HEK293 (cell line): ENCODE measurements around the gene TXNDC11.
A peak's percentile ranks its signal among the peaks of the same experiment; 100 is the strongest.

Source experiments
- CTCF ChIA-PET: fragments of 350-600 bp; formaldehyde crosslinking; extraction: SDS; loops from one replicate; lab custom pipeline; 2021; ENCODE audit warnings: antibody characterized with exemption; lab: Yijun Ruan, JAX
- POLR2A ChIA-PET: fragments of 300-600 bp; formaldehyde crosslinking; extraction: SDS; loops from one replicate; lab custom pipeline; 2020; ENCODE audit warnings: antibody characterized with exemption, inconsistent platforms; lab: Yijun Ruan, JAX
- H3K27ac ChIP-seq: fragments of 200-500 bp; sonication (Bioruptor generic); 2 replicates; pipeline ENCODE4 v1.5.1; 2014; ENCODE audit warnings: low read depth, low read length, control low read depth, inconsistent platforms; ENCODE audit errors: extremely low read depth
- H3K36me3 ChIP-seq, 2 experiments: fragments of 200-500 bp in 1 of 2; sonication (Bioruptor generic) in 1 of 2; 1 replicate in 1 of 2; 2 replicates in 1 of 2; pipeline ENCODE4 v1.5.1; 2014 to 2017; ENCODE audit warnings: inconsistent platforms in 2 of 2, low read length in 2 of 2; ENCODE audit not compliant: control insufficient read depth in 2 of 2, insufficient read depth in 1 of 2
- H3K4me1 ChIP-seq: fragments of 200-500 bp; sonication (Bioruptor generic); 2 replicates; pipeline ENCODE4 v1.5.1; 2014; ENCODE audit warnings: mild to moderate bottlenecking, low read length, inconsistent platforms; ENCODE audit not compliant: control insufficient read depth, insufficient read depth
- H3K4me3 ChIP-seq: 2 replicates; pipeline ENCODE4 v1.5.1; 2011; ENCODE audit warnings: low read depth, mild to moderate bottlenecking, control low read depth, low read length, moderate library complexity
- H3K9me3 ChIP-seq: fragments of 200-500 bp; sonication (Bioruptor generic); 2 replicates; pipeline ENCODE4 v1.5.1; 2014; ENCODE audit warnings: low read depth, low read length, inconsistent platforms; ENCODE audit not compliant: control insufficient read depth, insufficient read depth
- GLIS2 ChIP-seq: fragments of 450-650 bp; formaldehyde crosslinking; IDR thresholded peaks from 2 replicates; pipeline ENCODE4 v1.5.1; 2016; ENCODE audit warnings: missing biosample characterization, missing genetic modification characterization
- OVOL3 ChIP-seq: fragments of 450-650 bp; formaldehyde crosslinking; IDR thresholded peaks from 2 replicates; pipeline ENCODE4 v1.5.1; 2016; ENCODE audit warnings: missing biosample characterization, missing genetic modification characterization
- ZFP41 ChIP-seq: fragments of 450-650 bp; formaldehyde crosslinking; IDR thresholded peaks from 2 replicates; pipeline ENCODE4 v1.5.1; 2016; ENCODE audit warnings: missing biosample characterization, missing genetic modification characterization, borderline replicate concordance
- ZFP69B ChIP-seq: fragments of 450-650 bp; formaldehyde crosslinking; IDR thresholded peaks from 2 replicates; pipeline ENCODE4 v1.5.1; 2016; ENCODE audit warnings: missing biosample characterization, missing genetic modification characterization
- ZNF121 ChIP-seq: fragments of 450-650 bp; formaldehyde crosslinking; IDR thresholded peaks from 2 replicates; pipeline ENCODE4 v1.5.1; 2016; ENCODE audit warnings: missing biosample characterization, missing genetic modification characterization
- ZNF391 ChIP-seq: fragments of 450-650 bp; formaldehyde crosslinking; IDR thresholded peaks from 2 replicates; pipeline ENCODE4 v1.5.1; 2016; ENCODE audit warnings: low read depth, missing biosample characterization, missing genetic modification characterization, borderline replicate concordance
- ZNF521 ChIP-seq: fragments of 450-650 bp; formaldehyde crosslinking; IDR thresholded peaks from 2 replicates; pipeline ENCODE4 v1.5.1; 2017; ENCODE audit warnings: missing biosample characterization, mild to moderate bottlenecking, missing genetic modification characterization
- TF ChIP-seq, protein P1 (sequence below): fragments of 450-650 bp; formaldehyde crosslinking; IDR thresholded peaks from 2 replicates; pipeline ENCODE4 v1.5.1; 2016; ENCODE audit warnings: missing biosample characterization, missing genetic modification characterization
- TF ChIP-seq, protein P2 (sequence below): fragments of 450-650 bp; formaldehyde crosslinking; IDR thresholded peaks from 2 replicates; pipeline ENCODE4 v1.5.1; 2017; ENCODE audit warnings: missing biosample characterization, missing genetic modification characterization
- TF ChIP-seq, protein P3 (sequence below): fragments of 450-650 bp; formaldehyde crosslinking; IDR thresholded peaks from 2 replicates; pipeline ENCODE4 v1.5.1; 2016; ENCODE audit warnings: missing biosample characterization, missing genetic modification characterization, low read depth
- TF ChIP-seq, protein P4 (sequence below): fragments of 450-650 bp; formaldehyde crosslinking; IDR thresholded peaks from 2 replicates; pipeline ENCODE4 v1.5.1; 2017; ENCODE audit warnings: missing biosample characterization, missing genetic modification characterization
- TF ChIP-seq, protein P5 (sequence below): fragments of 450-650 bp; formaldehyde crosslinking; IDR thresholded peaks from 2 replicates; pipeline ENCODE4 v1.5.1; 2016; ENCODE audit warnings: missing biosample characterization, missing genetic modification characterization, low read depth
- TF ChIP-seq, protein P6 (sequence below): fragments of 450-650 bp; formaldehyde crosslinking; IDR thresholded peaks from 2 replicates; pipeline ENCODE4 v1.5.1; 2016; ENCODE audit warnings: missing biosample characterization, missing genetic modification characterization

Gene TXNDC11

DNA sequence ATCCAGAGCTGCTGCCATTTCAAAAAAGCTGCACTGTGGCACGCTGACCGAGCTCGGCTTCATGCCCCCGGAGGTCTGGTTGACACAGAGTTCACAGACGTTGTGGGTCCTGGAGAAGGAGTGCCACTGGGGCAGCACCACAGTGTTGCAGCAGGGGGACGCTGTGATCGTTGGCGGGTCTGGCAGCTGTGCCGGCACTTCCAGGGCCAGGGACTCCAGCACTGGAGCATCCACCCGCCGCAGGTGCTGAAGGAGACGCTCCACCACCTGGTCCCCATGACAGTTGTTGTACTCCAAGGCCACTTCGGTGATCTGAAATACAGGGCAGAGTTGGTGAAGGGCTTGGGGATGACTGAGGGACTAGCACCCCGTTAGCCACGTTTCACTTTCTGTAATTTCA lies 50.9 kb downstream of the TXNDC11 start (continued):
- TF ChIP-seq ZNF521 (tag by site-specific recombination) (no peak), GLIS2 (no peak)

DNA sequence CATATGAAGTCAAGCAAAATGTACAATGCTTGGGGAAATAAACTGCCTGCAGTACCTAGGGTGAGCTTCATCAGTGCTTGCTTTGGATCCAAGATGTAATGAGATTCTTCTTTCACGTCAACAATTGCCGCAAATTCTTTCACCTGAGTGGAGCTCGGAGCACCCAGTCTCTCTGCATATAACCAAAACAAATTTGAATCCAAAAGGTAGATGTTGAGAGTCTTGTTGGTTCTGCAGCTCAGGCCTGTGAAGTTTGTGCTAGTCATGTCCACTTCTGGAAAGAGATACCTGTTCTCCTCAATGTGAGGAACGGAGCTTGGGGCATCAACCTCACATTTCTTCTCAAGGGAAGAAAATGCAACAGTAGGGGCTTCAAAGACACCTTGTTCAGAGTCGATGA lies 51.4 kb downstream of the TXNDC11 start:
- Histone ChIP-seq H3K27ac (no peak overlapping the region), H3K4me1 (peaks cover 10% of the 10 kb centered on the region), H3K36me3 (peaks cover 21 to 70% of the 10 kb centered on the region in 2 experiments)

DNA sequence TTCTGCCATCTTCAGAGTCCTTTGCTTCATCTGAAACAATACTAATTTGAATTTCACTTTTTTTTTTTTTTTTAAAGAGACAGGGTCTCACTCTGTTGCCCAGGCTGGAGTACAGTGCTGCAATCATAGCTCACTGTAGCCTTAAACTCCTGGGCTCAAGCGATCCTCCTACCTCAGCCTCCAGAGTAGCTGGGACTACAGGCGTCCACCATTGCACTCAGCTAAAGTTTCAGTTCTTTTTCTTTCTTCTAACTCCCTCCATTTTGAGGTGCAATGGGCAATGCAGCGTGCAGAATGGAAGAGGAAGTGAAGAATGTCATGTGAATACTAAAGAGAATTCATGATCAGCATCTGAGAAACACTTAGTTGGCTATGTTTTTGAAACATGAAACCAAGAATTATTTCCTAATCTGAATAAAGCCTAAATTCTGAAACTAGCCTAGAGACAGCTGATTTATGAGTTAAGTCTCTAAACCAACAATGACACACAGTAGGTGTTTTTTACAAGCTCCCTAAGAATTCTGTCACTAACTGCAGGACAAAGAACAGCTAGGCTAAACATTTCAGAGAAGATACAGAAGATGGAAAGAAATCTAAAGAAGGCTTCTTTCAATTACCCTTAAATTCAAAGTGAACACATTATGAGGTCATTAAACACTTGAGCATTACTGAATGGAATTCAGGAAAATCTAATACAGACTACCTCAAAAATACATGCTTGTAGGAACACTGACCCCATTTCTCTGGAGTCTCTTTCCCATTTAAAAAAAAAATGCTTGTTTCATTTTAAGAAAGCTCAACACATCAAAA lies 53.4 kb downstream of the TXNDC11 start:
- H3K4me3 ChIP-seq, result no peak overlapping the region
- H3K9me3 ChIP-seq, result no peaks in the 10 kb centered on the region
- ChIA-PET CTCF (interaction anchor here (0.6 to 2.9 kb wide), 9 partner anchors 9 to 735 kb away, joined by 3 to 15 read pairs (median 4); no protein-coding TSS in a partner anchor), POLR2A (interaction anchor here (1.5 kb wide), 1 partner anchor 9 kb away, joined by 3 read pairs; no protein-coding TSS in a partner anchor)
- H3K36me3 ChIP-seq, result peaks cover 16 to 72% of the 10 kb centered on the region in 2 experiments
- H3K27ac ChIP-seq, result no peak overlapping the region
- H3K4me1 ChIP-seq, result peaks cover 10% of the 10 kb centered on the region
- TF ChIP-seq ZNF121 (tag by site-specific recombination) (peak; percentile 79), ZFP41 (tag by site-specific recombination) (no peak), GLIS2 (no peak)
- TF ChIP-seq, protein P1, sequence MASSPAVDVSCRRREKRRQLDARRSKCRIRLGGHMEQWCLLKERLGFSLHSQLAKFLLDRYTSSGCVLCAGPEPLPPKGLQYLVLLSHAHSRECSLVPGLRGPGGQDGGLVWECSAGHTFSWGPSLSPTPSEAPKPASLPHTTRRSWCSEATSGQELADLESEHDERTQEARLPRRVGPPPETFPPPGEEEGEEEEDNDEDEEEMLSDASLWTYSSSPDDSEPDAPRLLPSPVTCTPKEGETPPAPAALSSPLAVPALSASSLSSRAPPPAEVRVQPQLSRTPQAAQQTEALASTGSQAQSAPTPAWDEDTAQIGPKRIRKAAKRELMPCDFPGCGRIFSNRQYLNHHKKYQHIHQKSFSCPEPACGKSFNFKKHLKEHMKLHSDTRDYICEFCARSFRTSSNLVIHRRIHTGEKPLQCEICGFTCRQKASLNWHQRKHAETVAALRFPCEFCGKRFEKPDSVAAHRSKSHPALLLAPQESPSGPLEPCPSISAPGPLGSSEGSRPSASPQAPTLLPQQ (tag by site-specific recombination), result peak; percentile 60; the same call in 1 of the 2 replicates
- TF ChIP-seq, protein P2, sequence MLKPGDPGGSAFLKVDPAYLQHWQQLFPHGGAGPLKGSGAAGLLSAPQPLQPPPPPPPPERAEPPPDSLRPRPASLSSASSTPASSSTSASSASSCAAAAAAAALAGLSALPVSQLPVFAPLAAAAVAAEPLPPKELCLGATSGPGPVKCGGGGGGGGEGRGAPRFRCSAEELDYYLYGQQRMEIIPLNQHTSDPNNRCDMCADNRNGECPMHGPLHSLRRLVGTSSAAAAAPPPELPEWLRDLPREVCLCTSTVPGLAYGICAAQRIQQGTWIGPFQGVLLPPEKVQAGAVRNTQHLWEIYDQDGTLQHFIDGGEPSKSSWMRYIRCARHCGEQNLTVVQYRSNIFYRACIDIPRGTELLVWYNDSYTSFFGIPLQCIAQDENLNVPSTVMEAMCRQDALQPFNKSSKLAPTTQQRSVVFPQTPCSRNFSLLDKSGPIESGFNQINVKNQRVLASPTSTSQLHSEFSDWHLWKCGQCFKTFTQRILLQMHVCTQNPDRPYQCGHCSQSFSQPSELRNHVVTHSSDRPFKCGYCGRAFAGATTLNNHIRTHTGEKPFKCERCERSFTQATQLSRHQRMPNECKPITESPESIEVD, result 0 out of 2 replicates have a peak, but pooled peaks have one; percentile 48
- TF ChIP-seq, protein P3, sequence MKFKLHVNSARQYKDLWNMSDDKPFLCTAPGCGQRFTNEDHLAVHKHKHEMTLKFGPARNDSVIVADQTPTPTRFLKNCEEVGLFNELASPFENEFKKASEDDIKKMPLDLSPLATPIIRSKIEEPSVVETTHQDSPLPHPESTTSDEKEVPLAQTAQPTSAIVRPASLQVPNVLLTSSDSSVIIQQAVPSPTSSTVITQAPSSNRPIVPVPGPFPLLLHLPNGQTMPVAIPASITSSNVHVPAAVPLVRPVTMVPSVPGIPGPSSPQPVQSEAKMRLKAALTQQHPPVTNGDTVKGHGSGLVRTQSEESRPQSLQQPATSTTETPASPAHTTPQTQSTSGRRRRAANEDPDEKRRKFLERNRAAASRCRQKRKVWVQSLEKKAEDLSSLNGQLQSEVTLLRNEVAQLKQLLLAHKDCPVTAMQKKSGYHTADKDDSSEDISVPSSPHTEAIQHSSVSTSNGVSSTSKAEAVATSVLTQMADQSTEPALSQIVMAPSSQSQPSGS (tag by site-specific recombination), result peak; percentile 71
- TF ChIP-seq, protein P4, sequence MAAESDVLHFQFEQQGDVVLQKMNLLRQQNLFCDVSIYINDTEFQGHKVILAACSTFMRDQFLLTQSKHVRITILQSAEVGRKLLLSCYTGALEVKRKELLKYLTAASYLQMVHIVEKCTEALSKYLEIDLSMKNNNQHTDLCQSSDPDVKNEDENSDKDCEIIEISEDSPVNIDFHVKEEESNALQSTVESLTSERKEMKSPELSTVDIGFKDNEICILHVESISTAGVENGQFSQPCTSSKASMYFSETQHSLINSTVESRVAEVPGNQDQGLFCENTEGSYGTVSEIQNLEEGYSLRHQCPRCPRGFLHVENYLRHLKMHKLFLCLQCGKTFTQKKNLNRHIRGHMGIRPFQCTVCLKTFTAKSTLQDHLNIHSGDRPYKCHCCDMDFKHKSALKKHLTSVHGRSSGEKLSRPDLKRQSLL, result no peak

More for the DNA sequence above, 51.4 kb downstream of the TXNDC11 start:
- POLR2A ChIA-PET, result interaction anchor here (0.7 kb wide), 1 partner anchor 44 kb away, joined by 3 read pairs; no protein-coding TSS in a partner anchor
- CTCF ChIA-PET, result interaction anchor here (0.6 to 0.8 kb wide), 4 partner anchors 46 to 727 kb away, joined by 3 to 5 read pairs (median 4); no protein-coding TSS in a partner anchor
- no peaks in the 10 kb centered on the region for H3K9me3 ChIP-seq
- no peak for TF ChIP-seq OVOL3 (tag by site-specific recombination)
- TF ChIP-seq ZFP69B (tag by site-specific recombination), result no peak
- no peak overlapping the region for H3K4me3 ChIP-seq

DNA sequence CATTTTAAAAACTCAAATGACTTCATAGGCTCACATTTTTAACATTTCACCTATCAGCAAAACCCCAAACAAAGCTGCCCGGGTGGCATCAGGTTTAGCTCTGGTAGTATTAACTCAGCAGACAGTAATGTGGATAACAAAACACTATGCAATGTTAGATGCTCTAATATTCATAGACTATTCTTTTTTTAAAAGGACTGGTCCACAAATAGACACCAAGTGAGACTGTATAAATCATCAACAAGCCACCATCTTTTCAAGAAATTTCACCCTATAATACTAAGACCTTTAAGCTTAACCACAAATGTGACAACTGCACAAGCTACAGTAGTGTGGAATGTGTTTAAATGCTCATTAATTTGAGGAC lies 54.2 kb downstream of the TXNDC11 start:
- ChIA-PET POLR2A (no interaction called here), CTCF (interaction anchor here (1.2 to 2.9 kb wide), 4 partner anchors 10 to 380 kb away, joined by 3 to 15 read pairs (median 5); no protein-coding TSS in a partner anchor)
- peaks cover 10% of the 10 kb centered on the region for H3K4me1 ChIP-seq
- peaks cover 16 to 79% of the 10 kb centered on the region in 2 experiments for H3K36me3 ChIP-seq
- no peak overlapping the region for H3K27ac ChIP-seq
- H3K4me3 ChIP-seq, result no peak overlapping the region
- no peaks in the 10 kb centered on the region for H3K9me3 ChIP-seq
- TF ChIP-seq, protein P5, sequence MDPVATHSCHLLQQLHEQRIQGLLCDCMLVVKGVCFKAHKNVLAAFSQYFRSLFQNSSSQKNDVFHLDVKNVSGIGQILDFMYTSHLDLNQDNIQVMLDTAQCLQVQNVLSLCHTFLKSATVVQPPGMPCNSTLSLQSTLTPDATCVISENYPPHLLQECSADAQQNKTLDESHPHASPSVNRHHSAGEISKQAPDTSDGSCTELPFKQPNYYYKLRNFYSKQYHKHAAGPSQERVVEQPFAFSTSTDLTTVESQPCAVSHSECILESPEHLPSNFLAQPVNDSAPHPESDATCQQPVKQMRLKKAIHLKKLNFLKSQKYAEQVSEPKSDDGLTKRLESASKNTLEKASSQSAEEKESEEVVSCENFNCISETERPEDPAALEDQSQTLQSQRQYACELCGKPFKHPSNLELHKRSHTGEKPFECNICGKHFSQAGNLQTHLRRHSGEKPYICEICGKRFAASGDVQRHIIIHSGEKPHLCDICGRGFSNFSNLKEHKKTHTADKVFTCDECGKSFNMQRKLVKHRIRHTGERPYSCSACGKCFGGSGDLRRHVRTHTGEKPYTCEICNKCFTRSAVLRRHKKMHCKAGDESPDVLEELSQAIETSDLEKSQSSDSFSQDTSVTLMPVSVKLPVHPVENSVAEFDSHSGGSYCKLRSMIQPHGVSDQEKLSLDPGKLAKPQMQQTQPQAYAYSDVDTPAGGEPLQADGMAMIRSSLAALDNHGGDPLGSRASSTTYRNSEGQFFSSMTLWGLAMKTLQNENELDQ (tag by site-specific recombination), result no peak
- TF ChIP-seq, protein P6, sequence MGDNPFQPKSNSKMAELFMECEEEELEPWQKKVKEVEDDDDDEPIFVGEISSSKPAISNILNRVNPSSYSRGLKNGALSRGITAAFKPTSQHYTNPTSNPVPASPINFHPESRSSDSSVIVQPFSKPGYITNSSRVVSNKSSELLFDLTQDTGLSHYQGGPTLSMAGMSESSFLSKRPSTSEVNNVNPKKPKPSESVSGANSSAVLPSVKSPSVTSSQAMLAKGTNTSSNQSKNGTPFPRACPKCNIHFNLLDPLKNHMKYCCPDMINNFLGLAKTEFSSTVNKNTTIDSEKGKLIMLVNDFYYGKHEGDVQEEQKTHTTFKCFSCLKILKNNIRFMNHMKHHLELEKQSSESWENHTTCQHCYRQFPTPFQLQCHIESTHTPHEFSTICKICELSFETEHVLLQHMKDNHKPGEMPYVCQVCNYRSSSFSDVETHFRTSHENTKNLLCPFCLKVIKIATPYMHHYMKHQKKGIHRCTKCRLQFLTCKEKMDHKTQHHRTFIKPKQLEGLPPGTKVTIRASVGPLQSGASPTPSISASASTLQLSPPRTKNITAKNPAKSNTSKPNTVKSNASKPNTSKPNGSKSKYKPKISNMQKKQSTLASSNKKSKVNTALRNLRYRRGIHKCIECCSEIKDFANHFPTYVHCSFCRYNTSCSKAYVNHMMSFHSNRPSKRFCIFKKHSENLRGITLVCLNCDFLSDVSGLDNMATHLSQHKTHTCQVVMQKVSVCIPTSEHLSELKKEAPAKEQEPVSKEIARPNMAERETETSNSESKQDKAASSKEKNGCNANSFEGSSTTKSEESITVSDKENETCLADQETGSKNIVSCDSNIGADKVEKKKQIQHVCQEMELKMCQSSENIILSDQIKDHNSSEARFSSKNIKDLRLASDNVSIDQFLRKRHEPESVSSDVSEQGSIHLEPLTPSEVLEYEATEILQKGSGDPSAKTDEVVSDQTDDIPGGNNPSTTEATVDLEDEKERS (tag by site-specific recombination), result no peak
- TF ChIP-seq ZNF391 (tag by site-specific recombination), result no peak
